SK-N-SH (cell line): Measurements from ENCODE around the gene HDAC4.

ENCODE experiments used
- EP300 ChIP-seq, 2 experiments: IDR thresholded peaks; 2 replicates each; pipeline versions ENCODE4 v1.4.0 to v1.6.1; 2012; ENCODE audit warnings: borderline replicate concordance in 1 of 2, low read depth in 1 of 2, low read length in 1 of 2
- EZH2phosphoT487 ChIP-seq: fragments of 200-600 bp; sonication (generic); IDR thresholded peaks from 2 replicates; pipeline ENCODE4 v1.6.1; 2017; ENCODE audit warnings: low read depth, mixed run types, mild to moderate bottlenecking, antibody characterized with exemption, moderate library complexity, borderline replicate concordance
- NRF1 ChIP-seq: IDR thresholded peaks from 2 replicates; pipeline ENCODE4 v1.6.1; 2012; ENCODE audit warnings: low read depth, mild to moderate bottlenecking, low read length
- RAD21 ChIP-seq: IDR thresholded peaks from 2 replicates; pipeline ENCODE4 v1.6.1; 2012; ENCODE audit warnings: mild to moderate bottlenecking, low read length
- SIN3A ChIP-seq: IDR thresholded peaks from 2 replicates; pipeline ENCODE4 v1.6.1; 2012; ENCODE audit warnings: low read depth, mild to moderate bottlenecking, low read length, moderate library complexity, borderline replicate concordance
- TCF12 ChIP-seq: IDR thresholded peaks from 2 replicates; pipeline ENCODE4 v1.4.0; 2012
- TF ChIP-seq, protein P1 (sequence below): fragments of 200-600 bp; sonication (generic); IDR thresholded peaks from 2 replicates; pipeline ENCODE4 v1.6.1; 2017; ENCODE audit warnings: antibody characterized with exemption, mild to moderate bottlenecking, moderate library complexity
- TF ChIP-seq, protein P2 (sequence below): IDR thresholded peaks from 2 replicates; pipeline ENCODE4 v1.6.1; 2012; ENCODE audit warnings: mild to moderate bottlenecking, low read depth, low read length, moderate library complexity
- TF ChIP-seq, protein P3 (sequence below): IDR thresholded peaks from 2 replicates; pipeline ENCODE4 v1.4.0; 2012; ENCODE audit warnings: low read depth, borderline replicate concordance
- TF ChIP-seq, protein P4 (sequence below): IDR thresholded peaks from 2 replicates; pipeline ENCODE4 v1.4.0; 2012; ENCODE audit warnings: low read depth

DNA sequence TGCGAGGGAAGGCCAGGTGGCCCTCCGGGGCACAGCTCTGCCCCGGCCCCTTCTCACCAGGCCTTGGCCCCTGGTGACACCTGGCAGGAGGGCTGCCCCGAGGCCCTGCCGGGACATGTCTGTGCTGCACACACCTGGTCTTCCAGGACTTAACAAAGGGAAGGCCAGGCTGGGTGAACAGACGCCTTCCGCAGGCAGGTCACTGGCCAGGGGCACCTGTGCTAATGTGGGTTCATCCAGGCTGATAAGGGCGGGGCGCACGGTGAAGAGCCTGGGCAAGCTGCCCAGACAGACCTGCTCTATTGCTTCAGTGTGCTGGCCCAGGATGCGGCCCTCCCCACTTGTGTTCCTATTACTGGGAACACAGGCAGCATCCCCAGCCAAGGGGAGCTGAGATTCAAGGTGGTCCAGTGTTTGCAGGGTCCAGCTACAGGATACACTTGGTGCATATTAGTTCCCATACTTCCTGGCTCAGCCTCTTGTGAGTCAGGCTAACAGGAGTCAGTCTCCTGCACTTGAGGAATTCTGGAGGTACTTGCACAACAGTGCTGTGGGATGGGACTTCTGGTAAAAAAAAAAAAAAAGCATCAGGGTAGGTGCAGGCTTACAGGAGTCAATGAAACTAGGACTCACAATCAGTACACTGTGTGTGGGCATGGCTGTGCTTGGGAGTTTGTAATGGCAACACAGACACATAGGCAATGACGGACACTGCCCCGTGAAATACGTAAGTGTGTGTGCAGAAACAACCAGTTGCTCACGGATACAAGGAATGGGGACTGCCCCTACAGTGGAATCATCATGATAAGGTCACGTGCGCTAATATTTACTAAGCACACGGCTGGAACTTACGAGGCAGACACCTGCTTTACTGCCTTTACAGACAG is 291.5 kb downstream of the HDAC4 start:
- TF ChIP-seq, protein P1, sequence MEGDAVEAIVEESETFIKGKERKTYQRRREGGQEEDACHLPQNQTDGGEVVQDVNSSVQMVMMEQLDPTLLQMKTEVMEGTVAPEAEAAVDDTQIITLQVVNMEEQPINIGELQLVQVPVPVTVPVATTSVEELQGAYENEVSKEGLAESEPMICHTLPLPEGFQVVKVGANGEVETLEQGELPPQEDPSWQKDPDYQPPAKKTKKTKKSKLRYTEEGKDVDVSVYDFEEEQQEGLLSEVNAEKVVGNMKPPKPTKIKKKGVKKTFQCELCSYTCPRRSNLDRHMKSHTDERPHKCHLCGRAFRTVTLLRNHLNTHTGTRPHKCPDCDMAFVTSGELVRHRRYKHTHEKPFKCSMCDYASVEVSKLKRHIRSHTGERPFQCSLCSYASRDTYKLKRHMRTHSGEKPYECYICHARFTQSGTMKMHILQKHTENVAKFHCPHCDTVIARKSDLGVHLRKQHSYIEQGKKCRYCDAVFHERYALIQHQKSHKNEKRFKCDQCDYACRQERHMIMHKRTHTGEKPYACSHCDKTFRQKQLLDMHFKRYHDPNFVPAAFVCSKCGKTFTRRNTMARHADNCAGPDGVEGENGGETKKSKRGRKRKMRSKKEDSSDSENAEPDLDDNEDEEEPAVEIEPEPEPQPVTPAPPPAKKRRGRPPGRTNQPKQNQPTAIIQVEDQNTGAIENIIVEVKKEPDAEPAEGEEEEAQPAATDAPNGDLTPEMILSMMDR: no peak
- no peak for TF ChIP-seq EZH2phosphoT487
- TF ChIP-seq, protein P2, sequence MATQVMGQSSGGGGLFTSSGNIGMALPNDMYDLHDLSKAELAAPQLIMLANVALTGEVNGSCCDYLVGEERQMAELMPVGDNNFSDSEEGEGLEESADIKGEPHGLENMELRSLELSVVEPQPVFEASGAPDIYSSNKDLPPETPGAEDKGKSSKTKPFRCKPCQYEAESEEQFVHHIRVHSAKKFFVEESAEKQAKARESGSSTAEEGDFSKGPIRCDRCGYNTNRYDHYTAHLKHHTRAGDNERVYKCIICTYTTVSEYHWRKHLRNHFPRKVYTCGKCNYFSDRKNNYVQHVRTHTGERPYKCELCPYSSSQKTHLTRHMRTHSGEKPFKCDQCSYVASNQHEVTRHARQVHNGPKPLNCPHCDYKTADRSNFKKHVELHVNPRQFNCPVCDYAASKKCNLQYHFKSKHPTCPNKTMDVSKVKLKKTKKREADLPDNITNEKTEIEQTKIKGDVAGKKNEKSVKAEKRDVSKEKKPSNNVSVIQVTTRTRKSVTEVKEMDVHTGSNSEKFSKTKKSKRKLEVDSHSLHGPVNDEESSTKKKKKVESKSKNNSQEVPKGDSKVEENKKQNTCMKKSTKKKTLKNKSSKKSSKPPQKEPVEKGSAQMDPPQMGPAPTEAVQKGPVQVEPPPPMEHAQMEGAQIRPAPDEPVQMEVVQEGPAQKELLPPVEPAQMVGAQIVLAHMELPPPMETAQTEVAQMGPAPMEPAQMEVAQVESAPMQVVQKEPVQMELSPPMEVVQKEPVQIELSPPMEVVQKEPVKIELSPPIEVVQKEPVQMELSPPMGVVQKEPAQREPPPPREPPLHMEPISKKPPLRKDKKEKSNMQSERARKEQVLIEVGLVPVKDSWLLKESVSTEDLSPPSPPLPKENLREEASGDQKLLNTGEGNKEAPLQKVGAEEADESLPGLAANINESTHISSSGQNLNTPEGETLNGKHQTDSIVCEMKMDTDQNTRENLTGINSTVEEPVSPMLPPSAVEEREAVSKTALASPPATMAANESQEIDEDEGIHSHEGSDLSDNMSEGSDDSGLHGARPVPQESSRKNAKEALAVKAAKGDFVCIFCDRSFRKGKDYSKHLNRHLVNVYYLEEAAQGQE: no peak
- TF ChIP-seq NRF1: no peak
- no peak for TF ChIP-seq EP300 (IDR thresholded peaks at IDR 0.05; ENCODE audit: borderline replicate concordance in 1 of 2, low read depth in 1 of 2, low read length in 1 of 2)
- TF ChIP-seq, protein P3, sequence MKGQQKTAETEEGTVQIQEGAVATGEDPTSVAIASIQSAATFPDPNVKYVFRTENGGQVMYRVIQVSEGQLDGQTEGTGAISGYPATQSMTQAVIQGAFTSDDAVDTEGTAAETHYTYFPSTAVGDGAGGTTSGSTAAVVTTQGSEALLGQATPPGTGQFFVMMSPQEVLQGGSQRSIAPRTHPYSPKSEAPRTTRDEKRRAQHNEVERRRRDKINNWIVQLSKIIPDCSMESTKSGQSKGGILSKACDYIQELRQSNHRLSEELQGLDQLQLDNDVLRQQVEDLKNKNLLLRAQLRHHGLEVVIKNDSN: no peak
- TF ChIP-seq RAD21: no peak
- no peak for TF ChIP-seq TCF12
- no peak for TF ChIP-seq SIN3A
- TF ChIP-seq, protein P4, sequence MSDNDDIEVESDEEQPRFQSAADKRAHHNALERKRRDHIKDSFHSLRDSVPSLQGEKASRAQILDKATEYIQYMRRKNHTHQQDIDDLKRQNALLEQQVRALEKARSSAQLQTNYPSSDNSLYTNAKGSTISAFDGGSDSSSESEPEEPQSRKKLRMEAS: no peak
